HepG2 (cell line): ENCODE data around the gene AP2A2. TPM values are rescaled to one million over a fixed set of nuclear protein-coding genes. Genes with fewer than 3 reads are reported as not detected.

Experiments used
- ATAC-seq: fragments of 200-7000 bp; cut with Tn5 transposase; 3 replicates; pipeline ENCODE4 v1.9.1; 2020; ENCODE audit warnings: mild to moderate bottlenecking, moderate library complexity
- BruUV-seq: library from RNA; stranded (reverse); fragments of 400-500 nt; replicated peaks from 2 replicates; lab custom pipeline; 2021; lab: Mats Ljungman, UMichigan
- CTCF ChIA-PET: fragments of 300-600 bp; formaldehyde crosslinking; extraction: SDS; loops from one replicate; lab custom pipeline; 2021; ENCODE audit warnings: low total read pairs, inconsistent platforms, low intra/inter-chr PET ratio; lab: Yijun Ruan, JAX
- POLR2A ChIA-PET: fragments of 350-600 bp; sonication (Branson Sonifier 250); formaldehyde crosslinking; loops from one replicate; lab custom pipeline; 2020; ENCODE audit warnings: antibody characterized with exemption, inconsistent platforms; lab: Yijun Ruan, JAX
- DNase-seq: peaks from one replicate; pipeline ENCODE4 v3.0.0-alpha.2; 2015; ENCODE audit warnings: low spot score
- FAIRE-seq: peaks from 3 replicates; lab custom pipeline; 2011; peaks lifted over from hg19 to GRCh38; lab: Jason Lieb, UNC
- H2AFZ ChIP-seq: one replicate; pipeline ENCODE4 v1.6.1; 2011; ENCODE audit warnings: low read length, inconsistent platforms
- H3K27ac ChIP-seq: fragments of 300-600 bp; 3 replicates; pipeline ENCODE4 v1.8.0; 2011; ENCODE audit warnings: mixed run types, mild to moderate bottlenecking, mixed read lengths, low read length, inconsistent platforms; ENCODE audit not compliant: insufficient read depth; ENCODE audit errors: extremely low read length
- H3K27me3 ChIP-seq, 2 experiments: fragments of 200-600 bp in 1 of 2; 2 replicates in 1 of 2; 3 replicates in 1 of 2; pipeline versions ENCODE4 v1.6.0 to v1.8.0; 2011; ENCODE audit warnings: low read length in 2 of 2, mild to moderate bottlenecking in 2 of 2, moderate library complexity in 2 of 2, inconsistent platforms in 1 of 2; ENCODE audit not compliant: insufficient read depth in 2 of 2, control insufficient read depth in 1 of 2
- H3K36me3 ChIP-seq, 2 experiments: fragments of 200-600 bp in 1 of 2; replicated peaks in 1 of 2; 2 replicates in 1 of 2; 3 replicates in 1 of 2; pipeline versions ENCODE4 v1.5.1 to v1.8.0; 2011; ENCODE audit warnings: low read length in 2 of 2, inconsistent platforms in 1 of 2; ENCODE audit not compliant: insufficient read depth in 2 of 2, control insufficient read depth in 1 of 2
- H3K4me1 ChIP-seq: 2 replicates; pipeline ENCODE4 v1.5.1; 2012; ENCODE audit warnings: low read length, inconsistent platforms; ENCODE audit not compliant: insufficient read depth
- H3K4me2 ChIP-seq: 2 replicates; pipeline ENCODE4 v1.6.0; 2011; ENCODE audit warnings: low read depth, low read length, inconsistent platforms
- H3K4me3 ChIP-seq, 3 experiments: fragments of 200-600 bp in 1 of 3; sonication (generic), shearing (Covaris generic) in 1 of 3; replicated peaks in 1 of 3; 2 replicates each; pipeline ENCODE4 v1.5.1; 2011 to 2016; ENCODE audit warnings: low read length in 3 of 3, inconsistent platforms in 2 of 3, low read depth in 2 of 3, mild to moderate bottlenecking in 2 of 3, control low read depth in 1 of 3, mixed read lengths in 1 of 3; ENCODE audit not compliant: insufficient read depth in 1 of 3
- H3K79me2 ChIP-seq: one replicate; pipeline ENCODE4 v1.6.1; 2011; ENCODE audit warnings: low read length, inconsistent platforms; ENCODE audit not compliant: insufficient read depth
- H3K9ac ChIP-seq: 2 replicates; pipeline ENCODE4 v1.6.0; 2011; ENCODE audit warnings: mild to moderate bottlenecking, low read depth, low read length, inconsistent platforms; ENCODE audit not compliant: insufficient read depth
- H3K9me3 ChIP-seq: 2 replicates; pipeline ENCODE4 v1.5.1; 2012; ENCODE audit warnings: mild to moderate bottlenecking, low read length
- H4K20me1 ChIP-seq: 2 replicates; pipeline ENCODE4 v1.6.0; 2011; ENCODE audit warnings: inconsistent platforms, mild to moderate bottlenecking, low read length, moderate library complexity; ENCODE audit not compliant: insufficient read depth
- TSC22D2 ChIP-seq: sonication (generic); formaldehyde crosslinking; IDR thresholded peaks from 2 replicates; pipeline ENCODE4 v1.5.1; 2020; ENCODE audit warnings: missing genetic modification reagents, mild to moderate bottlenecking, borderline replicate concordance
- U2AF2 ChIP-seq: fragments of 200-400 bp; formaldehyde crosslinking; IDR thresholded peaks from 2 replicates; pipeline ENCODE4 v1.6.1; 2017; ENCODE audit warnings: low read depth, mild to moderate bottlenecking, low read length
- ZNF205 ChIP-seq: IDR thresholded peaks from 2 replicates; pipeline ENCODE4 v1.6.1; 2018; ENCODE audit warnings: missing biosample characterization, missing genetic modification reagents
- WGBS: methylation state at CpG from one replicate; pipeline ENCODE4 v1.1.6; 2017; ENCODE audit warnings: low lambda C conversion rate; 5-methylcytosine and 5-hydroxymethylcytosine counted together
- in situ Hi-C: cut with HindIII; loops from 2 replicates; pipeline ENCODE4 v1.10.0; 2017; ENCODE audit warnings: low pct_unique_long_range_greater_than_20kb; ENCODE audit not compliant: extremely low pct_ligation_motif_present
- intact Hi-C: fragments of 100-400 bp; cut with micrococcal nuclease; formaldehyde crosslinking; loops from one replicate; pipeline ENCODE4 v1.10.0; 2022; ENCODE audit not compliant: unreplicated experiment
- polyA plus RNA-seq, 8 experiments: library from polyadenylated mRNA; depleted of rRNA in 3 of 8; stranded (reverse) in 7 of 8; unstranded in 1 of 8; fragments of >200 nt; fragmentation: Illumina TruSeq in 4 of 8; extraction: Trizol in 4 of 8; gene quantifications; 2 replicates each; pipeline versions ENCODE4 v1.2.1 to v1.2.3, GENCODE V29; 2011 to 2016; ENCODE audit warnings: low read depth in 4 of 8, missing spikeins in 1 of 8, mixed read lengths in 1 of 8; ENCODE audit not compliant: insufficient read depth in 1 of 8
- total RNA-seq, 5 experiments: library from RNA; depleted of rRNA; stranded (reverse); fragments of >200 nt; fragmentation: Illumina TruSeq; extraction: Trizol; gene quantifications; 2 replicates each; pipeline ENCODE4 v1.2.3, GENCODE V29; 2016; ENCODE audit warnings: low read depth in 1 of 5
- TF ChIP-seq, protein P1 (sequence below): IDR thresholded peaks from 2 replicates; pipeline ENCODE4 v1.6.1; 2012; ENCODE audit warnings: low read length, improper control_type of control experiment
- TF ChIP-seq, protein P2 (sequence below): sonication (generic); formaldehyde crosslinking; IDR thresholded peaks from 2 replicates; pipeline ENCODE4 v1.4.0; 2020; ENCODE audit warnings: low read depth, missing genetic modification reagents
- TF ChIP-seq, protein P3 (sequence below): sonication (generic); formaldehyde crosslinking; IDR thresholded peaks from 2 replicates; pipeline ENCODE4 v1.4.0; 2020; ENCODE audit warnings: missing genetic modification reagents

The AP2A2 gene
- total and polyA plus RNA-seq, 2 of the 13 experiments (the other 11 are each of a cell fraction or from before 2014, with no cell fraction given) = 25.7 to 75.7 TPM

DNA sequence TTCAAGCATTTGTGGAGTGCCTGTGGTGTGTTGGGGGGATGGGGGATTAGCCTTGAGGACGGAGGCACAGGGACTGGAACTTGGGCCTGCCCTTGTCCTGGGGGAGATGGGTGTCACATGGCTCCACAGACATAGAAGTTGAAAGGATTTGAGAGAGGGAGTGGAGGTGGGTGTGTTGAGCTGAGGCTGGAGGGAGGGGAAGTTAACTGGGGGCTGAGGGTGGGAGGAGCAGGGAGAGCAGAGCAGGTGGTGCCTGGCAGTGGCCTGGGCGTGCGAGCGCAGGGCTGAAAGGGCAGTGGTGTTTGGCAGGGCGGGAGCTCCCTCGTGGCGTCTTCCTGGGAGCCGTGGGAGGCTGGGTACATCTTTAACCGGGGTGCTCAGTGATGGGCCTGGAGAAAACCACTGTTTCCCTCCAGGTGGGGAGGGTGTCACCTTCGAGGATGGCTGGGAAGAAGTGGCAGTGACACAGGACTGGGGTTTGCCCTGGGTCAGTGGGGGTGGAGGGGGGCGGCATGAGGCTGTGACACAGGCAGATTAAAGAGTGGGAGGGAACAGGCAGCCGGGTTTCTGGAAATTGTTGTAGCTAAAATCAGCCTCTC is 45.5 kb downstream of the AP2A2 start:
- no peaks in the 10 kb centered on the region for H3K4me1 ChIP-seq
- peaks cover 6% of the 10 kb centered on the region for H3K79me2 ChIP-seq
- WGBS = 89% methylated on average over 12 of the region's 12 CpGs
- BruUV-seq = no TSS peak
- 0 out of 2 replicates have a peak, but pooled peaks cover 3% of the 10 kb centered on the region for H4K20me1 ChIP-seq
- intact Hi-C loops (no loop called here), in situ Hi-C loops (no loop called here)
- ATAC-seq = no peak
- no peak overlapping the region for H3K4me2 ChIP-seq
- POLR2A ChIA-PET = no interaction called here
- H3K9ac ChIP-seq = no peak overlapping the region
- no peak overlapping the region for H2AFZ ChIP-seq
- no peak for DNase-seq
- no peak overlapping the region for H3K27ac ChIP-seq
- CTCF ChIA-PET = no interaction called here
- TF ChIP-seq, protein P1, sequence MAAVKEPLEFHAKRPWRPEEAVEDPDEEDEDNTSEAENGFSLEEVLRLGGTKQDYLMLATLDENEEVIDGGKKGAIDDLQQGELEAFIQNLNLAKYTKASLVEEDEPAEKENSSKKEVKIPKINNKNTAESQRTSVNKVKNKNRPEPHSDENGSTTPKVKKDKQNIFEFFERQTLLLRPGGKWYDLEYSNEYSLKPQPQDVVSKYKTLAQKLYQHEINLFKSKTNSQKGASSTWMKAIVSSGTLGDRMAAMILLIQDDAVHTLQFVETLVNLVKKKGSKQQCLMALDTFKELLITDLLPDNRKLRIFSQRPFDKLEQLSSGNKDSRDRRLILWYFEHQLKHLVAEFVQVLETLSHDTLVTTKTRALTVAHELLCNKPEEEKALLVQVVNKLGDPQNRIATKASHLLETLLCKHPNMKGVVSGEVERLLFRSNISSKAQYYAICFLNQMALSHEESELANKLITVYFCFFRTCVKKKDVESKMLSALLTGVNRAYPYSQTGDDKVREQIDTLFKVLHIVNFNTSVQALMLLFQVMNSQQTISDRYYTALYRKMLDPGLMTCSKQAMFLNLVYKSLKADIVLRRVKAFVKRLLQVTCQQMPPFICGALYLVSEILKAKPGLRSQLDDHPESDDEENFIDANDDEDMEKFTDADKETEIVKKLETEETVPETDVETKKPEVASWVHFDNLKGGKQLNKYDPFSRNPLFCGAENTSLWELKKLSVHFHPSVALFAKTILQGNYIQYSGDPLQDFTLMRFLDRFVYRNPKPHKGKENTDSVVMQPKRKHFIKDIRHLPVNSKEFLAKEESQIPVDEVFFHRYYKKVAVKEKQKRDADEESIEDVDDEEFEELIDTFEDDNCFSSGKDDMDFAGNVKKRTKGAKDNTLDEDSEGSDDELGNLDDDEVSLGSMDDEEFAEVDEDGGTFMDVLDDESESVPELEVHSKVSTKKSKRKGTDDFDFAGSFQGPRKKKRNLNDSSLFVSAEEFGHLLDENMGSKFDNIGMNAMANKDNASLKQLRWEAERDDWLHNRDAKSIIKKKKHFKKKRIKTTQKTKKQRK = no peak
- no peak for TF ChIP-seq U2AF2
- no peak overlapping the region for H3K4me3 ChIP-seq
- peaks cover 37 to 70% of the 10 kb centered on the region in 2 experiments for H3K36me3 ChIP-seq
- H3K27me3 ChIP-seq = no peaks in the 10 kb centered on the region
- FAIRE-seq = no peak
- no peaks in the 10 kb centered on the region for H3K9me3 ChIP-seq

DNA sequence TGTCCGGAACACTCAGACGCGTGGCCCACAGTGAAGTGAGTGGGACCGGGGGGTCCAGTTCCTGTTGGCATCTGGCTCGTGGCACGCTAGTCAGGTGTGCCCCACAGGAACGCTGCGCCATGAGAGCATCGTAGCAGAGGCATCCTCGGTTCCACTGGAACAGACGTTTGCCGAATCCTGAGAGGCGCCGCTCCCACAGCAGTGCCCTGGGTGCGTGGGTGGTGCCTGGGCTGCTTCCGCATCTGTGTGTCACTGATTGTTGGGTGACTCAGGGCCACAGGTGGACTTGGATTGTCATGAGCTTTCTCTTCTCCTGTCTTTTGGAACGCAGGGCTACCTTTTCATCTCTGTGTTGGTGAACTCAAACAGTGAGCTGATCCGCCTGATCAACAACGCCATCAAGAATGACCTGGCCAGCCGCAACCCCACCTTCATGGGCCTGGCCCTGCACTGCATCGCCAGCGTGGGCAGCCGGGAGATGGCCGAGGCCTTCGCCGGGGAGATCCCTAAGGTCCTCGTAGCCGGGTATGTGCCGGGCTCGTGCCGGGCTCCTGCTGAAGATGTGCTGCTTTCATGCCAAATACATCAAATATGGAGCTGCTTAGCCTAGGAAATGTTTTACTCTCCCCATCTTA is 46.2 kb downstream of the AP2A2 start:
- DNase-seq = no peak
- no peaks in the 10 kb centered on the region for H3K4me1 ChIP-seq
- H3K9ac ChIP-seq = no peak overlapping the region
- ChIA-PET POLR2A (no interaction called here), CTCF (no interaction called here)
- no TSS peak for BruUV-seq
- H3K27me3 ChIP-seq = no peaks in the 10 kb centered on the region
- no peak overlapping the region for H3K27ac ChIP-seq
- FAIRE-seq = no peak
- peaks cover 6% of the 10 kb centered on the region for H3K79me2 ChIP-seq
- peaks cover 36 to 72% of the 10 kb centered on the region in 2 experiments for H3K36me3 ChIP-seq
- WGBS = 97% methylated on average over 12 of the region's 31 CpGs
- ATAC-seq = no peak
- in situ Hi-C loops (no loop called here), intact Hi-C loops (no loop called here)
- no peak overlapping the region for H2AFZ ChIP-seq
- no peak overlapping the region for H3K4me2 ChIP-seq
- H3K4me3 ChIP-seq = no peak overlapping the region
- H4K20me1 ChIP-seq = 0 out of 2 replicates have a peak, but pooled peaks cover 3% of the 10 kb centered on the region
- H3K9me3 ChIP-seq = no peaks in the 10 kb centered on the region
- TF ChIP-seq ZNF205 (CRISPR knock-in tag) (no peak), TSC22D2 (CRISPR knock-in tag) (no peak)
- TF ChIP-seq, protein P2, sequence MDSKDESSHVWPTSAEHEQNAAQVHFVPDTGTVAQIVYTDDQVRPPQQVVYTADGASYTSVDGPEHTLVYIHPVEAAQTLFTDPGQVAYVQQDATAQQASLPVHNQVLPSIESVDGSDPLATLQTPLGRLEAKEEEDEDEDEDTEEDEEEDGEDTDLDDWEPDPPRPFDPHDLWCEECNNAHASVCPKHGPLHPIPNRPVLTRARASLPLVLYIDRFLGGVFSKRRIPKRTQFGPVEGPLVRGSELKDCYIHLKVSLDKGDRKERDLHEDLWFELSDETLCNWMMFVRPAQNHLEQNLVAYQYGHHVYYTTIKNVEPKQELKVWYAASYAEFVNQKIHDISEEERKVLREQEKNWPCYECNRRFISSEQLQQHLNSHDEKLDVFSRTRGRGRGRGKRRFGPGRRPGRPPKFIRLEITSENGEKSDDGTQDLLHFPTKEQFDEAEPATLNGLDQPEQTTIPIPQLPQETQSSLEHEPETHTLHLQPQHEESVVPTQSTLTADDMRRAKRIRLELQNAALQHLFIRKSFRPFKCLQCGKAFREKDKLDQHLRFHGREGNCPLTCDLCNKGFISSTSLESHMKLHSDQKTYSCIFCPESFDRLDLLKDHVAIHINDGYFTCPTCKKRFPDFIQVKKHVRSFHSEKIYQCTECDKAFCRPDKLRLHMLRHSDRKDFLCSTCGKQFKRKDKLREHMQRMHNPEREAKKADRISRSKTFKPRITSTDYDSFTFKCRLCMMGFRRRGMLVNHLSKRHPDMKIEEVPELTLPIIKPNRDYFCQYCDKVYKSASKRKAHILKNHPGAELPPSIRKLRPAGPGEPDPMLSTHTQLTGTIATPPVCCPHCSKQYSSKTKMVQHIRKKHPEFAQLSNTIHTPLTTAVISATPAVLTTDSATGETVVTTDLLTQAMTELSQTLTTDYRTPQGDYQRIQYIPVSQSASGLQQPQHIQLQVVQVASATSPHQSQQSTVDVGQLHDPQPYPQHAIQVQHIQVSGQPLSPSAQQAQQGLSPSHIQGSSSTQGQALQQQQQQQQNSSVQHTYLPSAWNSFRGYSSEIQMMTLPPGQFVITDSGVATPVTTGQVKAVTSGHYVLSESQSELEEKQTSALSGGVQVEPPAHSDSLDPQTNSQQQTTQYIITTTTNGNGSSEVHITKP (CRISPR knock-in tag) = no peak
- TF ChIP-seq, protein P3, sequence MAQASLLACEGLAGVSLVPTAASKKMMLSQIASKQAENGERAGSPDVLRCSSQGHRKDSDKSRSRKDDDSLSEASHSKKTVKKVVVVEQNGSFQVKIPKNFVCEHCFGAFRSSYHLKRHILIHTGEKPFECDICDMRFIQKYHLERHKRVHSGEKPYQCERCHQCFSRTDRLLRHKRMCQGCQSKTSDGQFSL (CRISPR knock-in tag) = no peak
